Raji (cell line): ENCODE results near the gene ALK.

Experiments
- POLR2A ChIP-seq: IDR thresholded peaks from 2 replicates; pipeline ENCODE4 v1.6.1; 2011; ENCODE audit warnings: low read depth, low read length, control low read depth; ENCODE audit not compliant: insufficient read depth

The ALK gene

GRCh38 chr2:29921560-29921915 lies at the start of gene ALK:
TSS of gene ALK (minus strand) at chr2:29921586. CDS start at chr2:29920659, 927 bp downstream.
- no peak for TF ChIP-seq POLR2A

GRCh38 chr2:29966266-29966665 lies 44.9 kb upstream of the ALK start:
- TF ChIP-seq POLR2A, result no peak

DNA sequence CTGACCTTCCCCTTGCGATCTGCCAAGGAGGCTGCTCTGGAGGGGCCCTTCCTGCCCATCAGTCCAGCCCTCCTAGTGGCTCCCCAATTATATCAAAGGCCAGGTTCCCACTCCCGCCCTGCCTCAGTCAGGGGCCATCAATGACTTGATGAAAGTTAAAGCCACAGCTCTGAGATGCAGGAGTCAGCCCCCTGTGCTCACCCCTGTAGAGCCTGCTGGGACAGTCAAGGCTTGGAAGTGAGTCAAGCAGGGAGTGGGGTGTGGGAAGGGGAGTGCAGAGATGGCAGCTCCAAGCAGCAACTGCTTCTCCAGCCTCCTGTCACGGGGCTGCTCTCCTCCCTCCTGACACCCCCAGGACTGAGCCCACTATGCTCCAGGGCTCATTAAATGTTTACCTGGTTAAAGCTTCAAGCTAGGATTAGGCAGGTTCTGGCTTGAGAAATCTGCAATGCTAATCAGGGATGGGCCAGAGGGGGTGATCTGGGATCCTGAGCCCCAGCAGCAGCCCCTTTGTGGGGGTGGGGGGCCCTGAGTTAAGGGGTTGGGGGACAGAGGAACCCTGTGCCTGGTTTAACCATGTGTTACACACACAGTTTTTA lies 42.7 kb upstream of the ALK start:
- TF ChIP-seq POLR2A, result no peak

DNA sequence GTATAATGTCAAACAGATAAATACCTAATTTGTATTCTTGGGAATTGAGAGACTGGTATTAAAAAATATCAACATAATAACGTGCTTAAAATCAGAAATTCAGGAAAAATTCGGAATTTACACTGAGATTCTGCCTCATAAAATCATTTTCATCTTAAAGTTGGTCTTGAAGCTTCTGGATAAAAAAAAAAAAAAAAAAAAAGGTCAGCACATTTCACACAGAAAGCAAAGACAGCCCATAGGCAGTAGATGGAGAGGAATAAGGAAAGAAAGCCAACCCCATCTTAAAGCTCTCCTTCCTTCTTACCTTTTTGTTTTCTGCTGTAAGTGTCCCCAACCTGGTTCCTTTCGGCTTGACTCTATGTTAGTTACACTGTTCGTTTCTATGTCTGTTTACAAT lies 41.5 kb upstream of the ALK start:
- no peak for TF ChIP-seq POLR2A

DNA sequence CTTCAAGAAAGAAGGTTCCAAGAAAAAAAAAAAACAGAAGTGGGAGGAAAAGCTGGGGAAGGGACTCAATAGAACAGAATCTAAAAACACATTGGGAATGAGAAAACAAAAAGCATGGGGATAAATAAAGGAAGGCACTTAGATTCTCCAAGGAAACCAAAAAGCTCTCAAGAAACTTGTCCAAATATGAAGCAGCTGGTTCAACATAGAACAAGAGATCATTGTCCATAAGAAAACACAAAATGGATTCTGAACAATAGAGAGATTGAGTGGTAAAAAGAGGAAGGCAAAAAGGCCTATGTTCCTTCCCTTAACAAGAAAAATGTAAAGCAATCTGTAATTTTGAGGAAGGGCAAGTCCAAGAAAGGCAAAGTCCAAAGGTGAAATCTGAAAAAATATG lies 32.9 kb upstream of the ALK start:
- TF ChIP-seq POLR2A, result no peak

- TF ChIP-seq POLR2A, result no peak
These were observed 31.6 kb upstream of the ALK start for GRCh38 chr2:29952973-29953372.

GRCh38 chr2:29951576-29951975 lies 30.2 kb upstream of the ALK start:
- TF ChIP-seq POLR2A, result no peak

DNA sequence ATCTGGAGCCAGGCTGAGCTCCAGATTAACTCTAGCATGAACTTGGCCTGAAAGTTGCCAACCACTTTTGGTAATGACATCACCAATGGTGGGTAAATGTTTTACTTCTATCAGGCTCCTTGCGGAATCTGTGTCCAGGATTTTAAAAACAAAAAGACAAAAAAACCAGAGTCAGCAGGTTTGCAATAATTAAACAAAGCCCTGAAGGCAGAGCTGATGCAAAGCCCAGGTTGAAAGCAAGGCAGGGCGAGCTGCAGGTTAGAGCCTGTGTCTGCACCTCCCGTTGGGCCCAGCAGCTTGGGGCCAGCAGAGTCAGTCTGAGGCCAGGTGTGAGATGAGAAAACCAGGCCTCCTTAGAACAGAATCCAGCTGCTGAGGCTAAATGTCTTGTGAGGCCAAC lies 29.1 kb upstream of the ALK start:
- TF ChIP-seq POLR2A, result no peak

- no peak for TF ChIP-seq POLR2A
These were observed 27.7 kb upstream of the ALK start for GRCh38 chr2:29949042-29949441.

- no peak for TF ChIP-seq POLR2A
These were observed 25.1 kb upstream of the ALK start for GRCh38 chr2:29946505-29946904.

DNA sequence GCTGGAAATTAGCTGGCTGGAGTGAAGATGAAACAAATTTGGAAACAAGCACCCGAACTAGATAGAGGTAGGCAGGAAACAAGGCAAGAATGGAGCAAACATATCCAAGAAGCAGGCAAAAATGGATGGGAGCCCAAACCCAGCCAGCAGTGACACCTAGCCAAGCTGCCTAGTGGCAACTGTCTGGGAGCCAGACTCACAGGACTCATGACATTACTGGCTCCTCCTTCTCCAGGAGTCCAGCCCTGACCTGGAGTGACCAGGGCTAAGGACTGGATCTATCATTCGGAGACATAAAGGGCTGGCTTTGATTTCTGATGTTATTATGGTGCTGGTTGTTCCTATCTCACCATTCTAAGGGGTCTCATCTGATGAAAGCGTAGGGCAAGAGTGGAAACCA lies 21.3 kb upstream of the ALK start:
- no peak for TF ChIP-seq POLR2A

DNA sequence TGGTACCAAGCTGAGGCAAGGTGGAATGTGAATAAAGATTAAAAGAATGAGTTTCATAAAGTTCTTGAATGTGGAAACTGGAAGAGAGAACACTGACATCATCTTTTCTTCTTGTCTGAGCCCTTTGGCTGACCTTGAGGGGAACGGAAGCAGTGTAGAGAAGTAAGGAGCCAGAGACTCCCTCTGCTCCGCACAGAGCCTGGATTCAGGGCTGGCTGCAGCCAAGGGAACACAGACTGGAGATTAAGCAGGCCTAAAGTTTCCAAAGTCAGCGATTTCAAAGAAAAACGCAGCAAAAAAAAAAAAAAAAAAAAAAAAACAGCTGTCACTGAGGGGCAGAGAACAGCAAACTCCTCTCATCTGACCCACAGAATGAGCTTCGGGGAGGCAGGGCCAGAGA lies 19.3 kb upstream of the ALK start:
- TF ChIP-seq POLR2A, result no peak

- no peak for TF ChIP-seq POLR2A
These were observed 14.6 kb upstream of the ALK start for GRCh38 chr2:29936020-29936419.

GRCh38 chr2:29931818-29932217 lies 10.4 kb upstream of the ALK start:
- no peak for TF ChIP-seq POLR2A

- no peak for TF ChIP-seq POLR2A
These were observed 1.8 kb upstream of the ALK start for GRCh38 chr2:29923110-29923721.

DNA sequence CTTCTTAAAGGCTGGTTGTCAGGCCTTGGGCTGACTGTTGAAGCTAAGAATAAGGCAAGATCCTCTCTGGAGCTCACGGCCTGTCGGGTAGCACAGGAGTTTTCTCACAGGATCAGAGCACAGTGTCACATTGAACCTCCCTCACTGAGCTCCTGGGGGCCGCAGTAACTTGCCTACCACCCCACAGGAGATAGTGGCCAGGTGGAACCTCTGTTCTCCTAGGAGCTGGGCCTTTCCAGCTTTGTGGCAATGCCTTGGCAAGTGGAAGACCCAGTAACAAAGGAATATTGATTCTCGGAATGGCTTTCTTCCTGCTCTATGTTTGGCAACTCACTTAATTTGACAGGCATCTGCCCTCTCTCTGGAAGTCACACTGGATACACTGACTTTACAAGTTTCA lies 1.2 kb upstream of the ALK start:
- TF ChIP-seq POLR2A, result no peak
